GM12878 (cell line): ENCODE measurements around the gene C1orf53.

Experiments
- DPF2 ChIP-seq: fragments of 450-650 bp; IDR thresholded peaks from 2 replicates; pipeline ENCODE4 v1.6.1; 2017; ENCODE audit warnings: mild to moderate bottlenecking
- ETV6 ChIP-seq, 2 experiments: fragments of 450-650 bp in 1 of 2; IDR thresholded peaks in 1 of 2; conservative IDR thresholded peaks in 1 of 2; 2 replicates each; pipeline ENCODE4 v1.6.1; 2014; ENCODE audit warnings: antibody characterized with exemption in 1 of 2, borderline replicate concordance in 1 of 2, low read depth in 1 of 2, mild to moderate bottlenecking in 1 of 2, moderate library complexity in 1 of 2
- EZH2 ChIP-seq: IDR thresholded peaks from 2 replicates; pipeline ENCODE4 v1.6.1; 2012; ENCODE audit warnings: low read depth, mild to moderate bottlenecking, control low read depth, inconsistent platforms, low read length, borderline replicate concordance; ENCODE audit not compliant: control insufficient read depth
- GABPA ChIP-seq: IDR thresholded peaks from 2 replicates; pipeline ENCODE4 v1.6.1; 2014; ENCODE audit warnings: antibody characterized with exemption, low read depth, mild to moderate bottlenecking, inconsistent platforms
- HDAC2 ChIP-seq: fragments of 200-600 bp; sonication (generic); IDR thresholded peaks from 2 replicates; pipeline ENCODE4 v1.6.1; 2017
- RBBP5 ChIP-seq: fragments of 200-600 bp; sonication (generic); conservative IDR thresholded peaks from 2 replicates; pipeline ENCODE4 v1.6.1; 2016
- TAF1 ChIP-seq: IDR thresholded peaks from 2 replicates; pipeline ENCODE4 v1.6.1; 2011; ENCODE audit warnings: mild to moderate bottlenecking, low read depth, low read length, borderline replicate concordance
- ZNF687 ChIP-seq: fragments of 450-650 bp; IDR thresholded peaks from 2 replicates; pipeline ENCODE4 v1.6.1; 2017; ENCODE audit warnings: mild to moderate bottlenecking, moderate library complexity
- TF ChIP-seq, protein P1 (sequence below): fragments of 450-650 bp; formaldehyde crosslinking; IDR thresholded peaks from 2 replicates; pipeline ENCODE4 v1.5.0; 2022; ENCODE audit warnings: mild to moderate bottlenecking, missing genetic modification characterization
- TF ChIP-seq, protein P2 (sequence below), 3 experiments: IDR thresholded peaks in 2 of 3; conservative IDR thresholded peaks in 1 of 3; 2 replicates each; pipeline ENCODE4 v1.5.1; 2011; ENCODE audit warnings: low read depth in 3 of 3, low read length in 3 of 3, mild to moderate bottlenecking in 3 of 3, control low read depth in 2 of 3, moderate library complexity in 2 of 3, inconsistent platforms in 1 of 3, mixed read lengths in 1 of 3; ENCODE audit not compliant: control insufficient read depth in 2 of 3, insufficient read depth in 1 of 3; ENCODE audit errors: extremely low read depth in 1 of 3
- TF ChIP-seq, protein P3 (sequence below): IDR thresholded peaks from 2 replicates; pipeline ENCODE4 v1.6.1; 2012; ENCODE audit warnings: improper control_type of control experiment, low read depth, low read length; ENCODE audit not compliant: insufficient replicate concordance
- TF ChIP-seq, protein P4 (sequence below): IDR thresholded peaks from 2 replicates; pipeline ENCODE4 v1.6.1; 2011; ENCODE audit warnings: mild to moderate bottlenecking, low read depth, low read length, moderate library complexity; ENCODE audit not compliant: insufficient replicate concordance

- TF ChIP-seq RBBP5, result no peak
- TF ChIP-seq, protein P1, sequence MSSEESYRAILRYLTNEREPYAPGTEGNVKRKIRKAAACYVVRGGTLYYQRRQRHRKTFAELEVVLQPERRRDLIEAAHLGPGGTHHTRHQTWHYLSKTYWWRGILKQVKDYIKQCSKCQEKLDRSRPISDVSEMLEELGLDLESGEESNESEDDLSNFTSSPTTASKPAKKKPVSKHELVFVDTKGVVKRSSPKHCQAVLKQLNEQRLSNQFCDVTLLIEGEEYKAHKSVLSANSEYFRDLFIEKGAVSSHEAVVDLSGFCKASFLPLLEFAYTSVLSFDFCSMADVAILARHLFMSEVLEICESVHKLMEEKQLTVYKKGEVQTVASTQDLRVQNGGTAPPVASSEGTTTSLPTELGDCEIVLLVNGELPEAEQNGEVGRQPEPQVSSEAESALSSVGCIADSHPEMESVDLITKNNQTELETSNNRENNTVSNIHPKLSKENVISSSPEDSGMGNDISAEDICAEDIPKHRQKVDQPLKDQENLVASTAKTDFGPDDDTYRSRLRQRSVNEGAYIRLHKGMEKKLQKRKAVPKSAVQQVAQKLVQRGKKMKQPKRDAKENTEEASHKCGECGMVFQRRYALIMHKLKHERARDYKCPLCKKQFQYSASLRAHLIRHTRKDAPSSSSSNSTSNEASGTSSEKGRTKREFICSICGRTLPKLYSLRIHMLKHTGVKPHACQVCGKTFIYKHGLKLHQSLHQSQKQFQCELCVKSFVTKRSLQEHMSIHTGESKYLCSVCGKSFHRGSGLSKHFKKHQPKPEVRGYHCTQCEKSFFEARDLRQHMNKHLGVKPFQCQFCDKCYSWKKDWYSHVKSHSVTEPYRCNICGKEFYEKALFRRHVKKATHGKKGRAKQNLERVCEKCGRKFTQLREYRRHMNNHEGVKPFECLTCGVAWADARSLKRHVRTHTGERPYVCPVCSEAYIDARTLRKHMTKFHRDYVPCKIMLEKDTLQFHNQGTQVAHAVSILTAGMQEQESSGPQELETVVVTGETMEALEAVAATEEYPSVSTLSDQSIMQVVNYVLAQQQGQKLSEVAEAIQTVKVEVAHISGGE, result no peak
- TF ChIP-seq, protein P2, sequence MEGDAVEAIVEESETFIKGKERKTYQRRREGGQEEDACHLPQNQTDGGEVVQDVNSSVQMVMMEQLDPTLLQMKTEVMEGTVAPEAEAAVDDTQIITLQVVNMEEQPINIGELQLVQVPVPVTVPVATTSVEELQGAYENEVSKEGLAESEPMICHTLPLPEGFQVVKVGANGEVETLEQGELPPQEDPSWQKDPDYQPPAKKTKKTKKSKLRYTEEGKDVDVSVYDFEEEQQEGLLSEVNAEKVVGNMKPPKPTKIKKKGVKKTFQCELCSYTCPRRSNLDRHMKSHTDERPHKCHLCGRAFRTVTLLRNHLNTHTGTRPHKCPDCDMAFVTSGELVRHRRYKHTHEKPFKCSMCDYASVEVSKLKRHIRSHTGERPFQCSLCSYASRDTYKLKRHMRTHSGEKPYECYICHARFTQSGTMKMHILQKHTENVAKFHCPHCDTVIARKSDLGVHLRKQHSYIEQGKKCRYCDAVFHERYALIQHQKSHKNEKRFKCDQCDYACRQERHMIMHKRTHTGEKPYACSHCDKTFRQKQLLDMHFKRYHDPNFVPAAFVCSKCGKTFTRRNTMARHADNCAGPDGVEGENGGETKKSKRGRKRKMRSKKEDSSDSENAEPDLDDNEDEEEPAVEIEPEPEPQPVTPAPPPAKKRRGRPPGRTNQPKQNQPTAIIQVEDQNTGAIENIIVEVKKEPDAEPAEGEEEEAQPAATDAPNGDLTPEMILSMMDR (IDR thresholded peaks at IDR 0.05 in 2 of 3, conservative IDR thresholded peaks at IDR 0.05 in 1 of 3; ENCODE audit: control insufficient read depth in 2 of 3, extremely low read depth in 1 of 3, insufficient read depth in 1 of 3, low read depth in 3 of 3, low read length in 3 of 3), result no peak
- no peak for TF ChIP-seq ETV6 (conservative IDR thresholded peaks at IDR 0.05 in 1 of 2, IDR thresholded peaks at IDR 0.05 in 1 of 2; ENCODE audit: borderline replicate concordance in 1 of 2, low read depth in 1 of 2)
- TF ChIP-seq HDAC2, result no peak
- TF ChIP-seq GABPA, result no peak
- no peak for TF ChIP-seq EZH2
- no peak for TF ChIP-seq DPF2
- TF ChIP-seq, protein P3, sequence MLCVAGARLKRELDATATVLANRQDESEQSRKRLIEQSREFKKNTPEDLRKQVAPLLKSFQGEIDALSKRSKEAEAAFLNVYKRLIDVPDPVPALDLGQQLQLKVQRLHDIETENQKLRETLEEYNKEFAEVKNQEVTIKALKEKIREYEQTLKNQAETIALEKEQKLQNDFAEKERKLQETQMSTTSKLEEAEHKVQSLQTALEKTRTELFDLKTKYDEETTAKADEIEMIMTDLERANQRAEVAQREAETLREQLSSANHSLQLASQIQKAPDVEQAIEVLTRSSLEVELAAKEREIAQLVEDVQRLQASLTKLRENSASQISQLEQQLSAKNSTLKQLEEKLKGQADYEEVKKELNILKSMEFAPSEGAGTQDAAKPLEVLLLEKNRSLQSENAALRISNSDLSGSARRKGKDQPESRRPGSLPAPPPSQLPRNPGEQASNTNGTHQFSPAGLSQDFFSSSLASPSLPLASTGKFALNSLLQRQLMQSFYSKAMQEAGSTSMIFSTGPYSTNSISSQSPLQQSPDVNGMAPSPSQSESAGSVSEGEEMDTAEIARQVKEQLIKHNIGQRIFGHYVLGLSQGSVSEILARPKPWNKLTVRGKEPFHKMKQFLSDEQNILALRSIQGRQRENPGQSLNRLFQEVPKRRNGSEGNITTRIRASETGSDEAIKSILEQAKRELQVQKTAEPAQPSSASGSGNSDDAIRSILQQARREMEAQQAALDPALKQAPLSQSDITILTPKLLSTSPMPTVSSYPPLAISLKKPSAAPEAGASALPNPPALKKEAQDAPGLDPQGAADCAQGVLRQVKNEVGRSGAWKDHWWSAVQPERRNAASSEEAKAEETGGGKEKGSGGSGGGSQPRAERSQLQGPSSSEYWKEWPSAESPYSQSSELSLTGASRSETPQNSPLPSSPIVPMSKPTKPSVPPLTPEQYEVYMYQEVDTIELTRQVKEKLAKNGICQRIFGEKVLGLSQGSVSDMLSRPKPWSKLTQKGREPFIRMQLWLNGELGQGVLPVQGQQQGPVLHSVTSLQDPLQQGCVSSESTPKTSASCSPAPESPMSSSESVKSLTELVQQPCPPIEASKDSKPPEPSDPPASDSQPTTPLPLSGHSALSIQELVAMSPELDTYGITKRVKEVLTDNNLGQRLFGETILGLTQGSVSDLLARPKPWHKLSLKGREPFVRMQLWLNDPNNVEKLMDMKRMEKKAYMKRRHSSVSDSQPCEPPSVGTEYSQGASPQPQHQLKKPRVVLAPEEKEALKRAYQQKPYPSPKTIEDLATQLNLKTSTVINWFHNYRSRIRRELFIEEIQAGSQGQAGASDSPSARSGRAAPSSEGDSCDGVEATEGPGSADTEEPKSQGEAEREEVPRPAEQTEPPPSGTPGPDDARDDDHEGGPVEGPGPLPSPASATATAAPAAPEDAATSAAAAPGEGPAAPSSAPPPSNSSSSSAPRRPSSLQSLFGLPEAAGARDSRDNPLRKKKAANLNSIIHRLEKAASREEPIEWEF, result no peak
- no peak for TF ChIP-seq ZNF687
- TF ChIP-seq, protein P4, sequence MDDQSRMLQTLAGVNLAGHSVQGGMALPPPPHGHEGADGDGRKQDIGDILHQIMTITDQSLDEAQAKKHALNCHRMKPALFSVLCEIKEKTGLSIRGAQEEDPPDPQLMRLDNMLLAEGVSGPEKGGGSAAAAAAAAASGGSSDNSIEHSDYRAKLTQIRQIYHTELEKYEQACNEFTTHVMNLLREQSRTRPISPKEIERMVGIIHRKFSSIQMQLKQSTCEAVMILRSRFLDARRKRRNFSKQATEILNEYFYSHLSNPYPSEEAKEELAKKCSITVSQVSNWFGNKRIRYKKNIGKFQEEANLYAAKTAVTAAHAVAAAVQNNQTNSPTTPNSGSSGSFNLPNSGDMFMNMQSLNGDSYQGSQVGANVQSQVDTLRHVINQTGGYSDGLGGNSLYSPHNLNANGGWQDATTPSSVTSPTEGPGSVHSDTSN, result no peak
- TF ChIP-seq TAF1, result no peak
Observed at GRCh38 chr1:197865809-197866208, 36.6 kb upstream of the C1orf53 start.
